Measurements from ENCODE around the gene ENDOD1.

The ENDOD1 gene

GRCh38 chr11:95121698-95122097 lies 32.1 kb downstream of the ENDOD1 start:
- no peaks in the 10 kb centered on the region for H3K27me3 ChIP-seq (ENCODE audit: insufficient read depth, low read length, poor library complexity)
- H3K9ac ChIP-seq (ENCODE audit: low read length): no peak overlapping the region
- no peak overlapping the region for H2BK5ac ChIP-seq (ENCODE audit: low read length)
- H3K23ac ChIP-seq (ENCODE audit: low read length): no peak overlapping the region
- no peak overlapping the region for H3K27ac ChIP-seq (ENCODE audit: low read depth, low read length)
- WGBS (ENCODE audit: extremely low coverage, insufficient coverage, low lambda C conversion rate): no CpG with 5 or more reads among the region's 1 CpG
- H3K4me3 ChIP-seq (ENCODE audit: low read length): no peak overlapping the region
- H4K8ac ChIP-seq (ENCODE audit: low read depth, low read length): no peak overlapping the region
- no peaks in the 10 kb centered on the region for H3K36me3 ChIP-seq (ENCODE audit: control insufficient read depth, insufficient read depth, low read length)
- H2BK15ac ChIP-seq (replicated peaks; ENCODE audit: low read depth): no peak overlapping the region
- no peak overlapping the region for H3K56ac ChIP-seq (ENCODE audit: low read length)
- H3K18ac ChIP-seq (ENCODE audit: low read length): no peak overlapping the region
- no peak overlapping the region for H2BK120ac ChIP-seq (ENCODE audit: low read depth, low read length)
- peak; percentile 23 for DNase-seq
- no peak overlapping the region for H4K5ac ChIP-seq (ENCODE audit: low read length)
- H3K79me1 ChIP-seq (ENCODE audit: low read length): no peaks in the 10 kb centered on the region
- H2AK5ac ChIP-seq (ENCODE audit: low read length): no peak overlapping the region
- H3K4me2 ChIP-seq (ENCODE audit: low read length): no peak overlapping the region
- H3K79me2 ChIP-seq (ENCODE audit: control insufficient read depth, insufficient read depth, low read length): no peaks in the 10 kb centered on the region
- no peak overlapping the region for H3K4ac ChIP-seq (ENCODE audit: low read depth, low read length)
- H3K4me1 ChIP-seq (ENCODE audit: control insufficient read depth, low read depth, low read length): no peaks in the 10 kb centered on the region

DNA sequence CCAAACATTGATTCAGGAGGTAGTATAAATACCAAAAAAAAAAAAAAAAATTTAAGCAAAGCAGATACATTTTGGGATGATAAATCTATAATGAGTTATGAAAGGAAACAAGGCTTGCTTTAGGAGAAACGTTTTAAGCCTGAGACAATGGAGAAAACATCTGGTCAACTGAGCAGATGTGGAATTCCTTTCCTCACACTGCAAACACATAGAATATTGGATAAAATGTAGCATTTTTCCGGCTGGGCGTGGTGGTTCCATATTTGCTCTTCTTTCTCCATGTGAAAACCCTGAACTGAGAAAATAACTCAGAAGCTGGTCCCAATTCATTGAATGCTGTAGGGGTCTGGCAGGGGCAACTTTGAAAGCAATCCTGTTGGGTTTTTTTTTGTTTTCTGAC lies 33.9 kb downstream of the ENDOD1 start:
- Histone ChIP-seq H3K4me3 (ENCODE audit: low read length) (no peak overlapping the region), H2BK120ac (ENCODE audit: low read depth, low read length) (no peak overlapping the region), H3K23ac (ENCODE audit: low read length) (no peak overlapping the region), H3K4me2 (ENCODE audit: low read length) (no peak overlapping the region), H3K79me2 (ENCODE audit: control insufficient read depth, insufficient read depth, low read length) (no peaks in the 10 kb centered on the region), H2BK15ac (replicated peaks; ENCODE audit: low read depth) (no peak overlapping the region), H4K5ac (ENCODE audit: low read length) (no peak overlapping the region), H3K27me3 (ENCODE audit: insufficient read depth, low read length, poor library complexity) (no peaks in the 10 kb centered on the region), H3K4me1 (ENCODE audit: control insufficient read depth, low read depth, low read length) (no peaks in the 10 kb centered on the region), H3K56ac (ENCODE audit: low read length) (no peak overlapping the region), H3K36me3 (ENCODE audit: control insufficient read depth, insufficient read depth, low read length) (no peaks in the 10 kb centered on the region), H4K8ac (ENCODE audit: low read depth, low read length) (no peak overlapping the region), H3K27ac (ENCODE audit: low read depth, low read length) (no peak overlapping the region), H3K79me1 (ENCODE audit: low read length) (no peaks in the 10 kb centered on the region), H3K4ac (ENCODE audit: low read depth, low read length) (no peak overlapping the region), H3K18ac (ENCODE audit: low read length) (no peak overlapping the region), H3K9ac (ENCODE audit: low read length) (no peak overlapping the region), H2AK5ac (ENCODE audit: low read length) (no peak overlapping the region), H2BK5ac (ENCODE audit: low read length) (no peak overlapping the region)
- no peak for DNase-seq
- no CpG with 5 or more reads among the region's 3 CpGs for WGBS (ENCODE audit: extremely low coverage, insufficient coverage, low lambda C conversion rate)

DNA sequence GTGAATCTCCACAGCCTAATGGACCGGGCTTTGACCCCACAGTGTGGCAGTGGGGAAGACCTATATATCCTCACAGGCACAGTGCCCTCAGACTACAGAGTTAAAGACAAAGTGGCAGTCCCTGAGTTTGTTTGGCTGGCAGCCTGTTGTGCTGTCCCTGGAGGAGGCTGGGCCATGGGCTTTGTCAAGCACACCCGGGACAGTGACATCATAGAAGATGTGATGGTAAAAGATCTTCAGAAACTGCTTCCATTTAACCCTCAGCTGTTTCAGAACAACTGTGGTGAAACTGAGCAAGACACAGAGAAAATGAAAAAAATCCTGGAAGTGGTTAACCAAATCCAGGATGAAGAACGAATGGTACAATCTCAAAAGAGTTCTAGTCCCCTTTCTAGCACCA lies 39.0 kb downstream of the ENDOD1 start:
- DNase-seq: no peak
- Histone ChIP-seq H3K9ac (ENCODE audit: low read length) (no peak overlapping the region), H3K79me2 (ENCODE audit: control insufficient read depth, insufficient read depth, low read length) (no peaks in the 10 kb centered on the region), H2BK5ac (ENCODE audit: low read length) (no peak overlapping the region), H3K36me3 (ENCODE audit: control insufficient read depth, insufficient read depth, low read length) (no peaks in the 10 kb centered on the region), H3K4ac (ENCODE audit: low read depth, low read length) (no peak overlapping the region), H3K23ac (ENCODE audit: low read length) (no peak overlapping the region), H4K5ac (ENCODE audit: low read length) (no peak overlapping the region), H2BK120ac (ENCODE audit: low read depth, low read length) (no peak overlapping the region), H3K79me1 (ENCODE audit: low read length) (no peaks in the 10 kb centered on the region), H2AK5ac (ENCODE audit: low read length) (no peak overlapping the region), H3K56ac (ENCODE audit: low read length) (no peak overlapping the region), H3K27ac (ENCODE audit: low read depth, low read length) (no peak overlapping the region), H3K4me2 (ENCODE audit: low read length) (no peak overlapping the region), H3K4me1 (ENCODE audit: control insufficient read depth, low read depth, low read length) (no peaks in the 10 kb centered on the region), H3K18ac (ENCODE audit: low read length) (no peak overlapping the region), H3K4me3 (ENCODE audit: low read length) (no peak overlapping the region), H2BK15ac (replicated peaks; ENCODE audit: low read depth) (no peak overlapping the region), H4K8ac (ENCODE audit: low read depth, low read length) (no peak overlapping the region), H3K27me3 (ENCODE audit: insufficient read depth, low read length, poor library complexity) (no peaks in the 10 kb centered on the region)
- no CpG with 5 or more reads among the region's 3 CpGs for WGBS (ENCODE audit: extremely low coverage, insufficient coverage, low lambda C conversion rate)

DNA sequence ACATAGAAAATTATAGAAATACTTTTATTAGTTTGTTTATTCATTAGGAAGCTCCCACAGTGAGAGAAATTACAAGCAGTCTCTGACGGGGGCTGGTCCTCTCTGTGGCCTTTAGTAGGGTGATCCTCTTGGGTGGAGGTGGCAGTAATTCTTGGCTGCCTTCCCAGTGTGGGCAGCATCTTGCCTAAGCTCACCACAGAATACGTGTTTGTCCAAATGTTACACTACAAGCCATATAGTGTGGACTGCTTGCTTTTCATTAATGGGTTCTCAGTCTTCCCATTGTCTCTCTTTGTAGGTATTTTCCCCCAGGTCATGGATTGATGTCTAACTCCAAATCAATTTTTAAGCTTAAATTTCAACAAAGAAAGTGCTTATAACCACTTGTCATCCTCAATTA lies 43.3 kb downstream of the ENDOD1 start:
- DNase-seq: no peak
- no peak overlapping the region for H3K9ac ChIP-seq (ENCODE audit: low read length)
- H3K4me2 ChIP-seq (ENCODE audit: low read length): no peak overlapping the region
- H2BK120ac ChIP-seq (ENCODE audit: low read depth, low read length): no peak overlapping the region
- no peak overlapping the region for H3K56ac ChIP-seq (ENCODE audit: low read length)
- H2BK15ac ChIP-seq (replicated peaks; ENCODE audit: low read depth): no peak overlapping the region
- H3K36me3 ChIP-seq (ENCODE audit: control insufficient read depth, insufficient read depth, low read length): no peaks in the 10 kb centered on the region
- H4K5ac ChIP-seq (ENCODE audit: low read length): no peak overlapping the region
- no peak overlapping the region for H3K18ac ChIP-seq (ENCODE audit: low read length)
- H3K4me3 ChIP-seq (ENCODE audit: low read length): no peak overlapping the region
- H3K23ac ChIP-seq (ENCODE audit: low read length): no peak overlapping the region
- no peak overlapping the region for H2AK5ac ChIP-seq (ENCODE audit: low read length)
- H4K8ac ChIP-seq (ENCODE audit: low read depth, low read length): no peak overlapping the region
- H3K4ac ChIP-seq (ENCODE audit: low read depth, low read length): no peak overlapping the region
- H3K27ac ChIP-seq (ENCODE audit: low read depth, low read length): no peak overlapping the region
- WGBS (ENCODE audit: extremely low coverage, insufficient coverage, low lambda C conversion rate): no CpG with 5 or more reads among the region's 2 CpGs
- no peak overlapping the region for H2BK5ac ChIP-seq (ENCODE audit: low read length)
- no peaks in the 10 kb centered on the region for H3K4me1 ChIP-seq (ENCODE audit: control insufficient read depth, low read depth, low read length)
- no peaks in the 10 kb centered on the region for H3K79me1 ChIP-seq (ENCODE audit: low read length)
- no peaks in the 10 kb centered on the region for H3K79me2 ChIP-seq (ENCODE audit: control insufficient read depth, insufficient read depth, low read length)
- H3K27me3 ChIP-seq (ENCODE audit: insufficient read depth, low read length, poor library complexity): no peaks in the 10 kb centered on the region

DNA sequence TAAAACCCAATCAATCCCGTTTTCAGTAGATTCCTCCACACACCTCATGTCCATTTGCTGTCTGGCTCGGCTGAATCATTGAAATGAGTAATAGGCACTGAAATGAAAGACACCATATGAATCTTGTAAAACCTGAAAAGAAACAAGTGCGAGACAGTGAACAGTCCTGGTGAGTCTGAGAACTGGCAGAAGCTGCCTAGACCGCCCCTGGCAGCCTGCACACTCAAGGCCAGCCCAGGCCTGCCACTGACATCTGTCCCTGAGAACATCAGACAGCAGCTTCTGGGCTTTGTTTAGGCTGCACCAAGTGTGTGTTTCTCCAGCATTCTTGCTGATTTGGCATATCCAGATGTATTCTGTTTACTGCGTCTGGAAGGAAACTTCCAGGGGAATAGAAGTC lies 44.8 kb downstream of the ENDOD1 start:
- Histone ChIP-seq H3K4me3 (ENCODE audit: low read length) (no peak overlapping the region), H2AK5ac (ENCODE audit: low read length) (no peak overlapping the region), H3K9ac (ENCODE audit: low read length) (no peak overlapping the region), H3K56ac (ENCODE audit: low read length) (no peak overlapping the region), H3K4me2 (ENCODE audit: low read length) (no peak overlapping the region), H3K79me1 (ENCODE audit: low read length) (no peaks in the 10 kb centered on the region), H3K36me3 (ENCODE audit: control insufficient read depth, insufficient read depth, low read length) (no peaks in the 10 kb centered on the region), H3K79me2 (ENCODE audit: control insufficient read depth, insufficient read depth, low read length) (no peaks in the 10 kb centered on the region), H2BK120ac (ENCODE audit: low read depth, low read length) (no peak overlapping the region), H3K27ac (ENCODE audit: low read depth, low read length) (no peak overlapping the region), H3K18ac (ENCODE audit: low read length) (no peak overlapping the region), H3K27me3 (ENCODE audit: insufficient read depth, low read length, poor library complexity) (peaks cover 2% of the 10 kb centered on the region), H3K4me1 (ENCODE audit: control insufficient read depth, low read depth, low read length) (no peaks in the 10 kb centered on the region), H4K5ac (ENCODE audit: low read length) (no peak overlapping the region), H3K23ac (ENCODE audit: low read length) (no peak overlapping the region), H2BK15ac (replicated peaks; ENCODE audit: low read depth) (no peak overlapping the region), H2BK5ac (ENCODE audit: low read length) (no peak overlapping the region), H4K8ac (ENCODE audit: low read depth, low read length) (no peak overlapping the region), H3K4ac (ENCODE audit: low read depth, low read length) (no peak overlapping the region)
- no CpG with 5 or more reads among the region's 5 CpGs for WGBS (ENCODE audit: extremely low coverage, insufficient coverage, low lambda C conversion rate)
- DNase-seq: no peak

- no peak overlapping the region for H4K5ac ChIP-seq (ENCODE audit: low read length)
- peaks cover 2% of the 10 kb centered on the region for H3K27me3 ChIP-seq (ENCODE audit: insufficient read depth, low read length, poor library complexity)
- H3K79me2 ChIP-seq (ENCODE audit: control insufficient read depth, insufficient read depth, low read length): no peaks in the 10 kb centered on the region
- H3K79me1 ChIP-seq (ENCODE audit: low read length): no peaks in the 10 kb centered on the region
- H2BK15ac ChIP-seq (replicated peaks; ENCODE audit: low read depth): no peak overlapping the region
- no peak overlapping the region for H3K4ac ChIP-seq (ENCODE audit: low read depth, low read length)
- H3K56ac ChIP-seq (ENCODE audit: low read length): no peak overlapping the region
- no peak overlapping the region for H3K4me2 ChIP-seq (ENCODE audit: low read length)
- H2AK5ac ChIP-seq (ENCODE audit: low read length): no peak overlapping the region
- no peak overlapping the region for H3K9ac ChIP-seq (ENCODE audit: low read length)
- H2BK120ac ChIP-seq (ENCODE audit: low read depth, low read length): no peak overlapping the region
- no peak overlapping the region for H2BK5ac ChIP-seq (ENCODE audit: low read length)
- no peak overlapping the region for H3K27ac ChIP-seq (ENCODE audit: low read depth, low read length)
- no peaks in the 10 kb centered on the region for H3K36me3 ChIP-seq (ENCODE audit: control insufficient read depth, insufficient read depth, low read length)
- no peak overlapping the region for H4K8ac ChIP-seq (ENCODE audit: low read depth, low read length)
- no CpG with 5 or more reads among the region's 6 CpGs for WGBS (ENCODE audit: extremely low coverage, insufficient coverage, low lambda C conversion rate)
- no peak overlapping the region for H3K4me3 ChIP-seq (ENCODE audit: low read length)
- no peak for DNase-seq
- H3K4me1 ChIP-seq (ENCODE audit: control insufficient read depth, low read depth, low read length): no peaks in the 10 kb centered on the region
- H3K18ac ChIP-seq (ENCODE audit: low read length): no peak overlapping the region
- no peak overlapping the region for H3K23ac ChIP-seq (ENCODE audit: low read length)
These were observed 45.5 kb downstream of the ENDOD1 start for GRCh38 chr11:95135155-95135554.

Data from mesendoderm (in vitro differentiated cells).